Right ventricle myocardium inferior (tissue), 1 donor: ENCODE data around the gene SLC16A9. TPM values are rescaled to one million over a fixed set of nuclear protein-coding genes. Genes with fewer than 3 reads are reported as not detected.

Experiments used
- ATAC-seq: fragments of 200-7000 bp; cut with Tn5 transposase; one replicate; pipeline ENCODE4 v1.9.1; 2020; ENCODE audit warnings: mild to moderate bottlenecking, moderate library complexity
- DNase-seq: peaks from one replicate; pipeline ENCODE4 v3.0.0; 2021; ENCODE audit errors: missing footprints
- intact Hi-C: fragments of 100-400 bp; cut with DNase I; formaldehyde crosslinking; loops from one replicate; pipeline ENCODE4 v1.11.0; 2022
- total RNA-seq: library from RNA; stranded (reverse); fragmentation: NEBNext Ultra II Directional; extraction: Animal tissue kit (Norgen Biotek cat#: 25700); gene quantifications from one replicate; pipeline ENCODE4 v1.2.1, GENCODE V29; 2021
- donor health status: DM: no; HTN: yes; CAD: no; lungs with severe emphysema.

SLC16A9 gene
- total RNA-seq, 1 donor from 2014 or later: 0.89 TPM

DNA sequence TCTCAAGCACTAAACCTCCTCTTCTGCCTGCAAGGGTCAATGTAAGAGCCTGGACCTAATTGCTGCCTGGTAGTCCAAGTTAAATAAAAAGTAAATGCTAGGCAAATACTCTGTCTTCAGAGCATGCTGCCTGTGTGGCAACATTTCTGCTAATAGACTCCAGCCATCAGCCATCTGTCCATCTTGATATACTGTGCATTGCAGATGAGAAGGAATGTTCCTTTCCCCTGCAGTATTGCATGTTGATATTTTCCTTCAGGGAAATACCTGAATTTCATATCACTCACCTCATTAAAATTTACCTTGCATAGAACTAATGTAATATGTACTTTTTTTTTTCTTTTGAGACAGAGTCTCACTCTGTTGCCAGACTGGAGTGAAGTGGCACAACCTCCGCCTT lies 87.9 kb downstream of the SLC16A9 start:
- ATAC-seq (no peak), DNase-seq (no peak)
- intact Hi-C loops: loop anchor here (2.0 to 5.0 kb wide), 4 partner anchors 379 to 839 kb away; no protein-coding TSS in a partner anchor

DNA sequence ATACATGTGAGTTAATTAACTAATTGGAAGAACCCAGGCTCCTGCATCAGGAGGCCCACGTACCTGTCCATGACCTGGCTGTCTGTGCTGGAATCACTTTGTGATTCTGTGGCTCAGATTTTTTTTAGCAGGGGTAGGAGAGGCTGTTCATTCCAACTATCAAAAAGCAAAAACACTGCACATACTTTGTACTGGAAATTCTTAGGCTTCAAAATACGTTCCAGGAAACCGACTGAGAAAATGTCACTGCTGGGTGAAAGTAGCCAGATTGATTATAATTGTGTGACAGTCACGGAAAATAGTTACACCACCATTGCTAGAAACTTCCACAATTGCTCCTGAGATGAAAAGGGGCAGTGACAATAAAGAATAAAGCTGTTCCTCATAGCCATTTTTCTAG lies 91.0 kb downstream of the SLC16A9 start:
- DNase-seq (no peak), ATAC-seq (no peak)
- intact Hi-C loops: no loop called here

DNA sequence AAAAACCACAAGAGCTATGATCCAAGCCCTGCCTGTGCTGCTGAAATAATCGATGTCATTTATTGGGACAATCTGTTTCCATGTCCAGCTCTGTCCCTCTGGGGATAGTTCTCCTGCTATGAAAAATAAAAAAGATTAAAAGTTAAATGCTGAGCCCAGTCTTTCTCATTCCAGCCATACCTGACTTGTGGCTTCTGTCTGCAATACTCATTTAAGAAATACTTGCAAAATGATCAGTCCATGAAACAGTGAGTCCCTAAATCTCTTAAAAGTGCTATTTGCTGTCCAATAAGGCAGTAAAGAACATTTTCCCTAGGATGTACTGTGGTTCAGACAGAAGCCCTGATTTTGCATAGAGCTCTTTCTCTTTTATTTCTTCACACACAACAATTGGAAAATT lies 91.7 kb downstream of the SLC16A9 start:
- ATAC-seq (no peak), DNase-seq (no peak)
- intact Hi-C loops: no loop called here

DNA sequence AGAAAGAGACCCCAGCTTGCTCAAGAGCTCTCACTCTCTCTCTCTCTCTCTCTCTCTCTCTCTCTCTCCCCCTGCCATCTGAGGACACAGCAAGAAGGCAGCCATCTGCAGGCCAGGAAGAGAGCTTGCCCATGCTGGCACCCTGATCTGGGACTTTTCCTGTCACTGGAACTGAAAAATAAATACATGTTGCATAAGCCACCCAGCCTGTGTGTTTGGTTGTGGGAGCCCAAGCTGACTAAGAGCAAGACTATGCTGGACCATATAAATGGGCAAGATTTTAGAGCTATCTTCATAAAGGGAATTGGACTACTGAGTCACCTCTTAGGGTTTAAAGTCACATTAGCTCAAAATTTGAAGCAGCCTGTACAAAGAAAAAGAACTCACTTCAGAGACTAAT lies 98.6 kb downstream of the SLC16A9 start:
- no peak for DNase-seq
- intact Hi-C loops: no loop called here
- no peak for ATAC-seq

DNA sequence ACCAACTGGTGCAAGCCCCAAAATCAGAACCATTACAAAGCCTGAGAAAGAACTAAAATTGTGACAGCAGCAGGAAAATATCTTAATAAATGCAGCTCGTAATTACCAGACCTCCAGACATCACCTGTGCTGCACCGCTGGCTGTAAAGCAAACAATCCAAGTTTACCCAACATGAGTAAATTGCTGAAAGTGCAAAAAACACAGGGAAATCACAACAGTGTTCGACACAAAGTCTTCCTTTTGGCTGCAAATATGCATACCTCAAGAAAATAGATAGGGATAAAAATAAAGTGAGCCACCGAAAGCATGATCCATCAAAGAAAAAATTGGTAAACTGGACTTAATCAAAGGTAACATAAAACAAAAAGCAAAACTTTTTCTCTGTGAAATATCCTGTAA lies 101.7 kb downstream of the SLC16A9 start:
- ATAC-seq (no peak), DNase-seq (no peak)
- intact Hi-C loops: no loop called here

DNA sequence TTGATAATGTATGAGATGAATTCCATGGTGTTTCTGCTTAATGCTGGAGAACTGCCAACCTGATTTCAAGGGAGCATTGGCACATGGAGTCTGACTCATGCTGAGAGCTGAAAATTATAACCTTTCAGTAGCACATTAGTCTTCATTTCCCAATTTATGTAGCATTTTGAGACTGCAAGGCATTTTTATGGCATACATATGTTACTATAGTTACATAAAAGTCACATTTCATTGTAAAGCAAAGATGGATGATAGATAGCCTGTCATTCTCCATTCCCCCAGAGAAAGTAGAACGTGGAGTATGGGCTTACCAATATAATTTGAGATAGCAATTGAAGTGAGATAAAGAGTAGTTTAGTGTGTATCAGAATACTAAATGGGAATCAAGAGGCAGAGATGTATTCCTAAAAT lies 103.1 kb downstream of the SLC16A9 start:
- intact Hi-C loops: no loop called here
- ATAC-seq: no peak
- DNase-seq: no peak

DNA sequence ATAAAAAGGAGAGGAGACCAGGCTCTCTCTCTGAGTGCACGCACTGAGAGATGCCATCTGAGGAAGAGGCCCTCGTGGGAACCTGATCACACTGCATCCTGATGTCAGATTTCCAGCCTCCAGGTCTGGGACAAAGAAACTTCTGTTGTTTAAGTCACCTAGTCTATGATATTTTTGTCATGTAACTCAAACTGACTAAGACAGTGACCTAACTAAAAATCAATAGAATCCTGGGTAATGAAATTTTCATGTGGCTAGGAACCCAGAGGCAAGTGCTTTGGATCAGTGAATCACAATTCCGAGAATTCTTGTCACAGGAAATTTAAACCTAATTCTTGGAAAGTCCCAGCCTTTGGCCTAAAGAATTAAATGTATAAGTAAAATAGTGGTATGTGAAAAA lies 107.7 kb downstream of the SLC16A9 start:
- DNase-seq: no peak
- intact Hi-C loops: no loop called here

More for the DNA sequence above, 107.7 kb downstream of the SLC16A9 start:
- ATAC-seq: no peak

Other genes with a start within 250 kb of the SLC16A9 start
- gene MRLN, start 43.6 kb upstream of the SLC16A9 start, total RNA-seq: not detected
- gene CCDC6, start 196.7 kb upstream of the SLC16A9 start, total RNA-seq: 16.2 TPM